KOPT-K1 (cell line): Measurements from ENCODE around the gene FARP1.

Experiments used
- H3K27ac ChIP-seq: fragments of 200-600 bp; sonication (generic); 2 replicates; pipeline ENCODE4 v1.5.1; 2016; ENCODE audit warnings: antibody characterized with exemption, mild to moderate bottlenecking, low read depth, low read length; ENCODE audit not compliant: poor library complexity, severe bottlenecking
- H3K36me3 ChIP-seq: fragments of 200-600 bp; sonication (generic); 2 replicates; pipeline ENCODE4 v1.5.1; 2017; ENCODE audit warnings: antibody characterized with exemption, mild to moderate bottlenecking, low read length, moderate library complexity; ENCODE audit not compliant: insufficient read depth
- H3K9me3 ChIP-seq: fragments of 200-600 bp; sonication (generic); 2 replicates; pipeline ENCODE4 v1.5.1; 2017; ENCODE audit warnings: antibody characterized with exemption, low read length, mild to moderate bottlenecking; ENCODE audit not compliant: insufficient read depth, poor library complexity, severe bottlenecking

FARP1 gene

GRCh38 chr13:98310485-98311199, 167.7 kb downstream of the FARP1 start:
- H3K36me3 ChIP-seq = no peaks in the 10 kb centered on the region
- H3K9me3 ChIP-seq = no peaks in the 10 kb centered on the region
- no peak overlapping the region for H3K27ac ChIP-seq

DNA sequence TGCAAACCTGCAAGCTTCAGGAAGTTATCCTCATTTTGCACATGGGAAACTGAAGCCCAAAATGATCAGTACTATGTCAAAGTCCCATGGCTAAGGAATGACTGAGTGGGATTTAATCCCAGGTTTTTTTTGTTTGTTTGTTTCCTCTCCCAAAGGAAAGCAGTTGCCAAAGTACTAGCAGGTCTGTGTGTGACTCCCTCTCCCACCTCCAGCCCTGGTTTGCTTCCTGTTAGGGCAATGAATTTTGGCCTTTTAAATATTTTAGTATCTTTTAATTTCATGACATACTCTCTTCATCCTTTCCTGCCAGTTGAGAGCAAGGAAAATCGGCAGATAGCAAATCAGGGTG, 168.3 kb downstream of the FARP1 start:
- Histone ChIP-seq H3K36me3 (no peaks in the 10 kb centered on the region), H3K27ac (no peak overlapping the region), H3K9me3 (no peaks in the 10 kb centered on the region)

GRCh38 chr13:98312606-98313005, 169.7 kb downstream of the FARP1 start:
- Histone ChIP-seq H3K36me3 (no peaks in the 10 kb centered on the region), H3K9me3 (no peaks in the 10 kb centered on the region), H3K27ac (no peak overlapping the region)

GRCh38 chr13:98313023-98313921, 170.4 kb downstream of the FARP1 start:
- H3K27ac ChIP-seq = no peak overlapping the region
- H3K9me3 ChIP-seq = no peaks in the 10 kb centered on the region
- no peaks in the 10 kb centered on the region for H3K36me3 ChIP-seq

DNA sequence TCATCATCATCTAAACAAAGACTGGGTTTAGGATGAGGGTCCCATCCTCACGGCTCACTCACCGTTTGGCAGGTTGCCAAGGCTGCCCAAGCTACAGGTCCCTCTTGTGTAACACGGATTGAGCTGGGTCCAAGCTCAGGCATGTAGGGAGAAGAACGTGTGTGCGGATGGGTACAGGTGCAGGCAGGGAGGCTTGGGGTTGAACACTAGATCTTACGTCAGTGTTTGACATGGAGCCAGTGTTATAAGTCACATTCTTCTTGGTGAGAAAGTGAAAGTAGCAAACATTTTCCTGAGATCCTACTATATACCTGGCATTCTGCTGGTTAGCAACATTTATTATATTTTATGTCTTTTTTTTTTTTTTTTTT, 171.0 kb downstream of the FARP1 start:
- Histone ChIP-seq H3K27ac (no peak overlapping the region), H3K9me3 (no peaks in the 10 kb centered on the region), H3K36me3 (no peaks in the 10 kb centered on the region)

DNA sequence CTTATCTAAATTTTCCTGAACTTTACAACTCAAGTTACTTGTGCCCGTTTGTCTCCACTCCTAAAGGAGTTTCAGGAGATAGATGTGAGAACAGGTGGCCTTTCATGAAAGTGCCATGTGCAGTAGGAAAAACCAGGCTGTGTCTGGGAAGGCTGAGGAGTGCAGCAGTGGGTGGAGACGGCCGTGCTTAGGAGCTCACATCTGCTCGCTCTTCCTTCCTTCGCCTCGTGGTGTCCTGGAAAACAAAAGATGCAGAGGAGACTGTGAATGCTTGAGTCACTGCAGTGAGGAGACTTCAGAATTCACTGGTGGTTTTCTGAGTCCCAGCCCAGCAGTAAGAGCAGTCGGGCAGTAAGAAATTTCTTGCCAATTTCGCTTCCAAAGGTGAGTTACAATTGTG, 172.6 kb downstream of the FARP1 start:
- H3K9me3 ChIP-seq = no peaks in the 10 kb centered on the region
- no peak overlapping the region for H3K27ac ChIP-seq
- H3K36me3 ChIP-seq = no peaks in the 10 kb centered on the region

DNA sequence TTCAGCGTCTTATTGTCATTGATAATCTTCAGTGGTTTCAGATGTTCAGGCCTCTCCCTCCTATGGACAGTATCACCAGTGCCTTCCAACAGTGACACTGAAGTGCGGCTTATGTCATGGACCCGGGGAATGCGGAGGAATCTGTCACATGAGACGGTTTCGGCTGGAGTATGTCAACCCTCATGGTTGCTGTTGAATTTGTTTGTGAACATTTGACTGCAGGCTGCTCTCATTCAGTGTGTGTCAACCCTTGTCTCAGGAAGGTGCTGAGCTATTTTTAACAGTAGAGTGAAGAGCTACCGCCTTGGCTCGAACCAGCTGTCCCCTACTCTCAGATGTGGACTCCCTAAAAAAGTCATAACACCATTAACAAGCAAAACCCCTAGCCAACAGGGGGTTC, 173.0 kb downstream of the FARP1 start:
- Histone ChIP-seq H3K36me3 (no peaks in the 10 kb centered on the region), H3K27ac (no peak overlapping the region), H3K9me3 (no peaks in the 10 kb centered on the region)

GRCh38 chr13:98317573-98318171, 174.8 kb downstream of the FARP1 start:
- H3K9me3 ChIP-seq = no peaks in the 10 kb centered on the region
- H3K36me3 ChIP-seq = no peaks in the 10 kb centered on the region
- no peak overlapping the region for H3K27ac ChIP-seq

DNA sequence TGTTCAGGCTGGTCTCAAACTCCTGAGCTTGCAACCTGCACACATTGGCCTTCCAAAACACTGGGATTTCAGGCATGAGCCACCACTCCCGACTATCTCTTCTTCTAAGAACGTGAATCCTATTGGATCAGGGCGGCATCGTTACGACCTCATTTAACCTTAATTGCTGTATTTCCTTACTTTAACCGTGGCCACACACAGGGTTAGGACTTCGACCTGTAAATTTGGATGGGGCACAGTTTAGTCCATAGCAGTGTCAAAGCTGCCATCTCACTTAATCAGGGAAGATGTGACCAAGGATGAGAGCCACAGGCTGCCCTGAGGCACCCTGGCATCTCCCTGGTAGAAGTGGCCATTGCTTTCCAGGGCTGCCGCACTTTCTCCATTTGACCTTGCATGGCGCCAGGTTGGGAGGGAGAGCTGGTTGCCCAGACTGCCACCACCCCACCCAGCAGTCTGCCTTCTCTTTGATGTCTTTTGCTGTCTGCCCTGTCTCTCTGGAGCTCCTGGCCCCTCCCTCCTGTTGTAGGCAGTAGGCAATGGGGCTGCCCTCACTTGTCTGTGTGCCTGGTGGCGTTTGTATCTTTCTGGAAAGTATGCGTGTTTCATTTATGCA, 175.5 kb downstream of the FARP1 start:
- H3K36me3 ChIP-seq = no peaks in the 10 kb centered on the region
- no peaks in the 10 kb centered on the region for H3K9me3 ChIP-seq
- no peak overlapping the region for H3K27ac ChIP-seq

GRCh38 chr13:98320561-98321105, 177.7 kb downstream of the FARP1 start:
- H3K9me3 ChIP-seq = no peaks in the 10 kb centered on the region
- no peaks in the 10 kb centered on the region for H3K36me3 ChIP-seq
- no peak overlapping the region for H3K27ac ChIP-seq

DNA sequence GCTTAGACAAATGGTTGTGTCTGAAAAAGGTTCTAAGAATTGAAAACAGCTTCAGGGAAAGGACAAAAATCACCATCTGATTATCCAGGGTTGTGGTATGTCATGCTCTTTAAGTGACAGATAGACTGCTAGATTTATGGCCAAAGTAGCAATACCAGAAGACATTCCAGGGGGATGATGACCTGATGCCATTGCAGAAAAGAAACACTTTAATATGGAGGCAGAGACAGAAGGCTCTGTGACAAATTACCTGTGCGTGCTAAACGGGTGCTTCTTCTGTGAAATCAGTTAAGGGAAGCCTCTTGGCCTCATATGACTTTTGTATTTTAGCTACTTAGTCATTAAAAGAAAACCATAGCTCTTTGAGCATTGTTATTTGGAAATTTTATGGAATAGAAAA, 178.5 kb downstream of the FARP1 start:
- Histone ChIP-seq H3K27ac (no peak overlapping the region), H3K9me3 (no peaks in the 10 kb centered on the region), H3K36me3 (no peaks in the 10 kb centered on the region)

DNA sequence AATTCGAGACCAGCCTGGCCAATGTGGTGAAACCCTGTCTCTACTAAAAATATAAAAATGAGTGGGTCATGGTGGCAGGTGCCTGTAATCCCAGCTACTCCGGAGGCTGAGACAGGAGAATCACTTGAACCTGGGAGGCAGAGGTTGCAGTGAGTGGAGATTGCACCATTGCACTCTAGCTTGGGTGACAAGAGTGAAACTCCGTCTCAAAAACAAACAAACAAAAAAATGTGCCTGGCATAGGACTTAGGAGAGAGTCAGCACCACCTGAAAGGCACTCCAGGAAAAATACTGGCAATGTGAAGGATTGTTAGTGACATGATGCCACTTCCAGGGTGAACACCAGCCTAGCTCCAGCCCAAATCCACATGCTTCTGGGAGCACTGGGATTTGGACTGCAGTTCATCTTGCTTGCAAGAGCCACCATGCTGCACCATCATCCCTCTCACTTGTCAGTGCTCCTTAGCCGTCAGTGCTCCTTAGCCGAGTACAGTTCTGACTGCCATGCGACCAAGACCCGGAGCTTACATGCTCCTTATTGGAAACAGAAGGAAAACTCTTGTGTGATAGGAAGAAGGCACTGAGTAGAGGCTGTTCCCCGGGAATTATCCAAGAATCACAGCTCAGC, 179.3 kb downstream of the FARP1 start:
- no peaks in the 10 kb centered on the region for H3K36me3 ChIP-seq
- no peaks in the 10 kb centered on the region for H3K9me3 ChIP-seq
- no peak overlapping the region for H3K27ac ChIP-seq

- H3K9me3 ChIP-seq = no peaks in the 10 kb centered on the region
These were observed 181.2 kb downstream of the FARP1 start for GRCh38 chr13:98324105-98324504.

GRCh38 chr13:98325724-98326123, 182.8 kb downstream of the FARP1 start:
- no peak overlapping the region for H3K27ac ChIP-seq
- H3K36me3 ChIP-seq = no peaks in the 10 kb centered on the region
- H3K9me3 ChIP-seq = no peaks in the 10 kb centered on the region

More at GRCh38 chr13:98324105-98324504, 181.2 kb downstream of the FARP1 start:
- H3K27ac ChIP-seq = no peak overlapping the region
- no peaks in the 10 kb centered on the region for H3K36me3 ChIP-seq
